ENCODE results near the gene CACNG6. TPM values are rescaled to one million over a fixed set of nuclear protein-coding genes. Genes with fewer than 3 reads are reported as not detected.
A peak's percentile ranks its signal among the peaks of the same experiment; 100 is the strongest.

The CACNG6 gene
- total and polyA plus RNA-seq, 2 donors (not counting 3 experiments of a cell fraction or from before 2014, with no cell fraction given), result 5.0 to 5.4 TPM

- BruUV-seq (replicated peaks), result no TSS peak
- intact Hi-C loops (cut with micrococcal nuclease), result no loop called here
- no peak within 1 kb of the TSS for H3K4me2 ChIP-seq (ENCODE audit: insufficient read depth, low read length)
- TF ChIP-seq EZH2 (IDR thresholded peaks at IDR 0.05; ENCODE audit: borderline replicate concordance, low read depth, low read length, severe bottlenecking) (peak; percentile 80), GATA2 (IDR thresholded peaks at IDR 0.05; ENCODE audit: insufficient read depth, insufficient read length, low read depth, low read length) (no peak), POLR2A (IDR thresholded peaks at IDR 0.05; ENCODE audit: low read depth, low read length) (no peak)
- peak within 1 kb of the TSS in 2 of 3 experiments; percentile 27 to 46 for H3K4me3 ChIP-seq (replicated peaks in 1 of 3; ENCODE audit: insufficient read depth in 1 of 3, low read depth in 1 of 3, low read length in 3 of 3)
- peaks cover 5% of the 10 kb centered on the region for H3K4me1 ChIP-seq (ENCODE audit: control insufficient read depth, extremely low read depth, insufficient read depth, low read length)
- no peaks in the 10 kb centered on the region for H3K9me1 ChIP-seq (replicated peaks; ENCODE audit: control insufficient read depth, extremely low read depth, insufficient read depth, low read length)
- FAIRE-seq (no peak), DNase-seq (ENCODE audit: low read depth, low spot score) (no peak)
- no peaks in the 10 kb centered on the region for H4K20me1 ChIP-seq (replicated peaks; ENCODE audit: control insufficient read depth, extremely low read depth, insufficient read depth, low read length)
- H3K9ac ChIP-seq (replicated peaks; ENCODE audit: extremely low read depth, insufficient read depth, low read length), result no peak within 1 kb of the TSS
- dilution Hi-C loops (cut with MboI; ENCODE audit: extremely low pct_ligation_motif_present, low sequenced_read_pairs), result no loop called here
- no peaks in the 10 kb centered on the region for H3K36me3 ChIP-seq (ENCODE audit: control insufficient read depth in 2 of 2, extremely low read depth in 1 of 2, insufficient read depth in 2 of 2, low read length in 2 of 2)
- H3K9me3 ChIP-seq (replicated peaks; ENCODE audit: control insufficient read depth, insufficient read depth, low read length), result no peaks in the 10 kb centered on the region
- H3K79me2 ChIP-seq (ENCODE audit: control insufficient read depth, insufficient read depth, low read length), result no peaks in the 10 kb centered on the region
- CTCF ChIA-PET, result no interaction called here
- H3K27ac ChIP-seq (ENCODE audit: insufficient read depth, low read depth, low read length), result no peak within 1 kb of the TSS
- peaks cover 41 to 52% of the 10 kb centered on the region in 2 experiments for H3K27me3 ChIP-seq (ENCODE audit: control insufficient read depth in 2 of 2, insufficient read depth in 2 of 2, low read length in 2 of 2)
- H2AFZ ChIP-seq (ENCODE audit: low read depth, low read length), result peak within 1 kb of the TSS; percentile 24
- POLR2A ChIA-PET, result no interaction called here
Observed at GRCh38 chr19:53962887-53963431, 28.5 kb upstream of the CACNG6 start, which contains the start of gene CACNG8. Gene CACNG8 (plus strand): TSS chr19:53962937.

GRCh38 chr19:53965091-53965490 is 26.3 kb upstream of the CACNG6 start:
- dilution Hi-C loops (cut with MboI; ENCODE audit: extremely low pct_ligation_motif_present, low sequenced_read_pairs), result no loop called here
- Histone ChIP-seq H3K79me2 (ENCODE audit: control insufficient read depth, insufficient read depth, low read length) (no peaks in the 10 kb centered on the region), H3K9me3 (replicated peaks; ENCODE audit: control insufficient read depth, insufficient read depth, low read length) (no peaks in the 10 kb centered on the region), H3K27ac (ENCODE audit: insufficient read depth, low read depth, low read length) (no peak overlapping the region), H3K4me2 (ENCODE audit: insufficient read depth, low read length) (no peak overlapping the region), H3K27me3 (ENCODE audit: control insufficient read depth in 2 of 2, insufficient read depth in 2 of 2, low read length in 2 of 2) (peaks cover 28 to 34% of the 10 kb centered on the region in 2 experiments), H3K9ac (replicated peaks; ENCODE audit: extremely low read depth, insufficient read depth, low read length) (no peak overlapping the region), H3K4me1 (ENCODE audit: control insufficient read depth, extremely low read depth, insufficient read depth, low read length) (peaks cover 5% of the 10 kb centered on the region), H3K36me3 (ENCODE audit: control insufficient read depth in 2 of 2, extremely low read depth in 1 of 2, insufficient read depth in 2 of 2, low read length in 2 of 2) (no peaks in the 10 kb centered on the region), H3K9me1 (replicated peaks; ENCODE audit: control insufficient read depth, extremely low read depth, insufficient read depth, low read length) (no peaks in the 10 kb centered on the region), H4K20me1 (replicated peaks; ENCODE audit: control insufficient read depth, extremely low read depth, insufficient read depth, low read length) (no peaks in the 10 kb centered on the region), H3K4me3 (replicated peaks in 1 of 3; ENCODE audit: insufficient read depth in 1 of 3, low read depth in 1 of 3, low read length in 3 of 3) (no peak overlapping the region), H2AFZ (ENCODE audit: low read depth, low read length) (no peak overlapping the region)
- DNase-seq (ENCODE audit: low read depth, low spot score) (no peak), FAIRE-seq (no peak)
- BruUV-seq (replicated peaks), result no TSS peak
- CTCF ChIA-PET, result interaction anchor here (2.0 kb wide), 1 partner anchor 17 kb away, joined by 6 read pairs; no protein-coding TSS in a partner anchor
- TF ChIP-seq MYC (IDR thresholded peaks at IDR 0.05; ENCODE audit: low read depth, low read length) (no peak), MAX (IDR thresholded peaks at IDR 0.05; ENCODE audit: insufficient read depth, insufficient read length) (no peak), JUN (IDR thresholded peaks at IDR 0.05; ENCODE audit: borderline replicate concordance, insufficient read depth, insufficient read length, low read depth) (no peak), FOS (IDR thresholded peaks at IDR 0.05; ENCODE audit: borderline replicate concordance, insufficient read depth, low read length) (no peak), EZH2 (IDR thresholded peaks at IDR 0.05; ENCODE audit: borderline replicate concordance, low read depth, low read length, severe bottlenecking) (no peak), POLR2AphosphoS5 (IDR thresholded peaks at IDR 0.05; ENCODE audit: insufficient read depth, low read depth, low read length) (no peak), CTCF (IDR thresholded peaks at IDR 0.05; ENCODE audit: extremely low read depth in 1 of 2, insufficient read depth in 1 of 2, low read depth in 1 of 2, low read length in 2 of 2) (no peak), POLR2A (IDR thresholded peaks at IDR 0.05; ENCODE audit: low read depth, low read length) (no peak), GATA2 (IDR thresholded peaks at IDR 0.05; ENCODE audit: insufficient read depth, insufficient read length, low read depth, low read length) (no peak)
- intact Hi-C loops (cut with micrococcal nuclease), result no loop called here
- POLR2A ChIA-PET, result no interaction called here

All from endothelial cell of umbilical vein (primary cell).